HG03060 (cell line): Measurements from ENCODE around the gene MICAL2.

Source experiments
- ATAC-seq: cut with Tn5 transposase; IDR thresholded peaks from one replicate; pipeline ENCODE4 v1.9.1; 2021; ENCODE audit warnings: low read depth, moderate number of reproducible peaks; ENCODE audit not compliant: unreplicated experiment

The MICAL2 gene

GRCh38 chr11:12260731-12261521, 150.5 kb downstream of the MICAL2 start:
- ATAC-seq = no peak

GRCh38 chr11:12261551-12261950, 151.2 kb downstream of the MICAL2 start:
- no peak for ATAC-seq

- no peak for ATAC-seq
Observed at GRCh38 chr11:12263141-12263693, 152.8 kb downstream of the MICAL2 start.

DNA sequence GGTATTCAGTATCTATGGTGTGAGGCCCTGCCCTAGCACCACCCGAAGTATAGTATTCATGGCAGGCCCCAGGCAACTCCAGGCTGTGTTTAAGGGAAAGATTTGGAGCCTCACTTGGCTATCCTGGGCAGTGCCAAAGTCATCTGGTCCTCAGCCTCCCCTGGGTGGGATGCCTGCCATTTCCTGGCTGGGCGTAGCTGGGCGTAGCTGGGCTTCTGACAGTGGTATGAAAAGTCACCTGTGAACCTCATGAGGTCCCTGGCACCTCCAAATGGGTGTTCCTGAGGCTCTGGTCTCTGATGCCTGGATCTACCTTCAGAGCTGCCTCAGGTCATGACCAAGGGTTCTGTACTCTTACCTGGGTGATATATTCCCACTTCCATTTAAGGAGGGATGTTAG, 154.0 kb downstream of the MICAL2 start:
- ATAC-seq = no peak

DNA sequence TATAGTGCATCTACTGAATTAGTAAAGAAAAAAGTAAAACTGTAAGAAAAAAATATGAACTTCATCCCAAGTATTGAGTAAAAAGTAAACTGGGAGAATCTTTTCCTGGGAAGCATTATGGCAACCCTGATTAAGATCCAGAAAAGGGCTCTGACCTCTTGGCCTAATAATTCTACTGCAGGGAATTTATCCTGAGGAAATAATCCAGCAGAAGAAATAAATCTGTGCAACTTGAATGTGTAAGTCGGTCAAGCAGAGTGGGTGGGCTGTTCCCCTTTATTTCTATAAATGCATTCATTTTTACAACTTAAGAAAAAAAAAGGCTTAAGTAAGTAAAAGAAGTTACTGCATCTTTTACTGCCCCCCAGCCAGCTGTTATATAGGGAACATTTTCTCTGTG, 155.7 kb downstream of the MICAL2 start:
- no peak for ATAC-seq

- no peak for ATAC-seq
Observed at GRCh38 chr11:12266943-12267342, 156.6 kb downstream of the MICAL2 start.

DNA sequence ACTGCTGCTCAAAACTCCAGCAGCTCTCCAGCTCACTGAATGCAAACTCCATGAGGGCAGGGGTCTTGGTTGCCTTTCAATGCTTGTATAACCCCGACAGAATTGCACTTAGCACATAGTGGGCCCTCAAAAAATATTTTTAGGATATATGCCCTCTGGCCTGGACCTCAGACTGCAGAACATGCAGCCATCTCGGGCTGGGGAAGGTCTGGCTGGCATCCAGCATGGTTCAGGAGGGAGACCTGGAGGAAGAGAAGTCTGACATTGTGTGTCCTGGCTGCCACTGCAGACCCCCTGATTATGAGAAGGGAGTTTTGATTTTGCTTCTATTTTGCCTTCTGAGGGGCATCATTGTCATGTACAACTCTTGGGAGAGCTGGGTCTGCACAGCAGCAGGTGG, 157.5 kb downstream of the MICAL2 start:
- ATAC-seq = no peak

DNA sequence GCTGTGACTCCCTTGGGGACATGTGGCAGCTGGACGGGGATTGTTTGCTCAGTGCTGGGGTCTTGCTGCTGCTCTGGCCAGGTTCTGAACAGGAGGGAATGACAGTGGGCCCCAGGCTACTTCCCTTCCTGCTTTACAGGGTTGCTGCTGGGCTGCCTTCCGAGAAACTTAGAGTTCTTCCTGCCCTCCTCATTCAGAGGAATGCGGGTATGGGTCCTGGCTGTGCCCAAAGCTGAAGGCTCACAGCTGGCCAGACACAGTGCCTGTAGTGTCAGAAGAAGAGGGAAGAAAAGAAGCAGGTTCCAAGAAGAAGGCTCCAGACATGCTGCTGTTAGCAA, 158.7 kb downstream of the MICAL2 start:
- ATAC-seq = no peak

DNA sequence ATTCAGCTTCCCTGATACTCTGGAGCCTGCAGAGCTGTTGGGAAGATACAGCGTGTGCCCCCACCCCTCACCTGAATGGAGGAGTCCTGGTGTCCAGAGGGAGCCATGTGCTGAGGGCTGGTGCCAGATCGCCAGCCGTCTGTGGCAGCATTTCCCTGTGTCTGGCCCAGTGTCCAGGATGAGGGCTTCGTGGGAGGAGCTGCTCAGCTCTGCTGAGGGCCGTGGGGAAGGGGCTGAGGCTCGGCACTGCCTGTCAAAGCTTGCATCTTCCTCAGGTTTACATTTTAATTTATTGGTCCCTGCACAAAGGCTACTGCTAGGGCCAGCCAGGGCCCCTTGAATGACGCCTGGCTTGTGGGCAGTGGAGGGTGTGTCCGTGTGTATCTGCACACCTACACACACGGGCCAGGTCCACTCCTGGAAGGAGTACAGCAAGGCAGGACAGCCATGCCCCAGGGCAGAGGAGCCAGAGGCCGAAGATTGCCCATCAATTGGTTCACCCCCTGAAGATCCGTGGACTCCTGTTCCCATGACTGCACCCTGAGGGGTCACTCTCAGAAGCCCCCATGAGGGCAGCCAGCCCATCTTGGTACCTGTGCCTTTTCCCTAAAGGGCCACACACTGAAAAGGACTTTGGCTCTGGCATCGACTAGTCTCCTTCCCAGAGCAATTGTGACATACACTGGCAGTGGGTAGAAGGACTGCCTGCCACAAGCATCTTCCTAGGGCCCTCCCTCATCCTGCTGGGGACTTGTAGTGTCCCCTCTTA, 159.2 kb downstream of the MICAL2 start:
- no peak for ATAC-seq

GRCh38 chr11:12270215-12270797, 159.9 kb downstream of the MICAL2 start:
- ATAC-seq = no peak

- no peak for ATAC-seq
Observed at GRCh38 chr11:12270817-12271216, 160.4 kb downstream of the MICAL2 start.

GRCh38 chr11:12271241-12271640, 160.9 kb downstream of the MICAL2 start:
- no peak for ATAC-seq

GRCh38 chr11:12271826-12272366, 161.5 kb downstream of the MICAL2 start:
- ATAC-seq = no peak

- no peak for ATAC-seq
Observed at GRCh38 chr11:12272821-12273617, 162.6 kb downstream of the MICAL2 start.

- no peak for ATAC-seq
Observed at GRCh38 chr11:12273618-12273995, 163.2 kb downstream of the MICAL2 start.

GRCh38 chr11:12274056-12274455, 163.7 kb downstream of the MICAL2 start:
- ATAC-seq = no peak

DNA sequence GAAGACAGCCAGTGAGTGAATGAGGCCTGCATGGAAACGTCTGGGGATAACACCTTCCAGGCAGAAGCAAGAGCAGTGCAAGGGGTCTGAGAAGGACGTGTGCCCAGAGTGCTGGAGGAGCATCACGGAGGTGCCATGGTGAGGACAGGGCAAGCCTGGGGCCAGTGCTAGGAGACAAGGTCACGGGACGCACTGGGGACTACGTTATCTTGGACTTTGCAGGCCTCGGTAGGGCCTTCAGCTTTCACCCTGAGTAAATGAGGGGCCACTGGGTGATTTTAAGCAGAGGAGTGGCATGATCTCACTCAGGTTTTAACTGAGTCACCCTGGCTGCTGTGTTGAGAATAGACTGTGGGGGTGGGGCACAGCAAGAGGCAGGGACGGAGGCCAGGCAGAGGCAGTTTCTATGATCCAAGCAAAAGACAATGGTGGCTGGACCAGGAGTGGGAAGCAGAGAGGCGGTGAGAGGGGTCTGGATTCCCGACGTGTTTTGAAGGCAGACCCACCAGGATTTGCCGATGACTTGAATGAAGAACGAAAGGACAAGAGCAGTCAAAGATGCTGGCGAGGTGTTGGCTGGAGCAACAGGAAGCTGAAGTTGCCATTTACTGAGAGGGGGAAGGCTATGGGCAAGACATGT, 164.3 kb downstream of the MICAL2 start:
- no peak for ATAC-seq

DNA sequence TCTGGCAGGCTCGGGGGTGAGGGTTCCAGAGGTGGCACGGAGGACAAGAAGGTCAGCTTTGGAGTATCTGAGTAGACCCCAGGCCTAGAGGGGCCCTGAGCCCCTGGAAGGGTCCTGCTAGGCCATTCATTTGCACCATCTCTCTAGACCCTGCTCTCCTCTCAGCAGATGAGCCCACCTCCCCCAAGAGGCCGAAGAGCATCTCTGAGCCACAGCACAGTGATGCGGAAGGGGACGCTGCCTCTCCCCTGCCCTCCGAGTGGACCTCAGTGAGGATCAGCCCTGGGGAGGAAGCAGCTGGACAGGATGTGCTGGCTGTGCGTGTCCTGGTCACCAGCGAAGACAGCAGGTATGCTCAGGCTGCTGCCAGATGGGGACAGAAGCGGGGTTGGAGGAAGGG, 165.4 kb downstream of the MICAL2 start:
- ATAC-seq = no peak

GRCh38 chr11:12276356-12276755, 166.0 kb downstream of the MICAL2 start:
- ATAC-seq = no peak
